Mesenchymal stem cell (in vitro differentiated cells and primary cell): ENCODE measurements around the gene PRR30.

Experiments used
- DNase-seq: peaks from one replicate; pipeline ENCODE4 v3.0.0-alpha.2; 2013
- H2AFZ ChIP-seq: one replicate; pipeline ENCODE4 v1.6.1; 2013; ENCODE audit warnings: low read depth, mild to moderate bottlenecking, control low read depth, inconsistent platforms, low read length, moderate library complexity
- H2AK5ac ChIP-seq: 2 replicates; pipeline ENCODE4 v1.6.1; 2013; ENCODE audit warnings: low read length, moderate library complexity, mild to moderate bottlenecking, inconsistent platforms; ENCODE audit not compliant: severe bottlenecking
- H2BK120ac ChIP-seq: one replicate; pipeline ENCODE4 v1.6.1; 2013; ENCODE audit warnings: low read depth, mild to moderate bottlenecking, inconsistent platforms, low read length, moderate library complexity
- H2BK12ac ChIP-seq, 2 experiments: one replicate each; pipeline ENCODE4 v1.6.1; 2013; ENCODE audit warnings: inconsistent platforms in 2 of 2, low read length in 2 of 2, mild to moderate bottlenecking in 2 of 2, moderate library complexity in 2 of 2, control low read depth in 1 of 2
- H2BK15ac ChIP-seq: one replicate; pipeline ENCODE4 v1.6.1; 2013; ENCODE audit warnings: mild to moderate bottlenecking, low read depth, inconsistent platforms; ENCODE audit not compliant: poor library complexity, severe bottlenecking
- H2BK5ac ChIP-seq: 2 replicates; pipeline ENCODE4 v1.6.1; 2013; ENCODE audit warnings: low read depth, mild to moderate bottlenecking, low read length, control low read depth, inconsistent platforms; ENCODE audit not compliant: poor library complexity, severe bottlenecking
- H3K14ac ChIP-seq, 2 experiments: one replicate each; pipeline ENCODE4 v1.6.1; 2013; ENCODE audit warnings: inconsistent platforms in 2 of 2, low read length in 2 of 2, control low read depth in 1 of 2, mild to moderate bottlenecking in 1 of 2, moderate library complexity in 1 of 2
- H3K18ac ChIP-seq, 2 experiments: one replicate each; pipeline ENCODE4 v1.6.1; 2013; ENCODE audit warnings: inconsistent platforms in 2 of 2, low read length in 2 of 2, control low read depth in 1 of 2, low read depth in 1 of 2, mild to moderate bottlenecking in 1 of 2
- H3K23ac ChIP-seq, 2 experiments: one replicate each; pipeline ENCODE4 v1.6.1; 2013; ENCODE audit warnings: inconsistent platforms in 2 of 2, low read length in 2 of 2, mild to moderate bottlenecking in 2 of 2, moderate library complexity in 2 of 2, control low read depth in 1 of 2
- H3K27ac ChIP-seq: 2 replicates; pipeline ENCODE4 v1.5.1; 2013; ENCODE audit warnings: mild to moderate bottlenecking, moderate library complexity, low read length, control low read depth, inconsistent platforms; ENCODE audit not compliant: poor library complexity, severe bottlenecking
- H3K27me3 ChIP-seq, 2 experiments: 2 replicates each; pipeline versions ENCODE4 v1.6.1 to v1.7.0; 2013; ENCODE audit warnings: low read length in 2 of 2, mild to moderate bottlenecking in 2 of 2, moderate library complexity in 2 of 2, control low read depth in 1 of 2, inconsistent platforms in 1 of 2; ENCODE audit not compliant: control insufficient read depth in 1 of 2, insufficient read depth in 1 of 2
- H3K36me3 ChIP-seq, 2 experiments: 2 replicates each; pipeline versions ENCODE4 v1.6.1 to v1.7.0; 2013; ENCODE audit warnings: low read length in 2 of 2, control low read depth in 1 of 2, inconsistent platforms in 1 of 2, low read depth in 1 of 2, mild to moderate bottlenecking in 1 of 2; ENCODE audit not compliant: insufficient read depth in 2 of 2, control insufficient read depth in 1 of 2
- H3K4ac ChIP-seq, 2 experiments: one replicate each; pipeline ENCODE4 v1.6.1; 2013; ENCODE audit warnings: inconsistent platforms in 2 of 2, low read length in 2 of 2, mild to moderate bottlenecking in 2 of 2, moderate library complexity in 2 of 2, control low read depth in 1 of 2, low read depth in 1 of 2
- H3K4me1 ChIP-seq: 2 replicates; pipeline ENCODE4 v1.6.1; 2013; ENCODE audit warnings: low read depth, low read length, control low read depth; ENCODE audit not compliant: control insufficient read depth, insufficient read depth
- H3K4me2 ChIP-seq: 2 replicates; pipeline ENCODE4 v1.6.1; 2013; ENCODE audit warnings: low read length, mild to moderate bottlenecking, inconsistent platforms; ENCODE audit not compliant: poor library complexity, severe bottlenecking
- H3K4me3 ChIP-seq, 2 experiments: 2 replicates each; pipeline versions ENCODE4 v1.5.1 to v1.7.0; 2013; ENCODE audit warnings: low read length in 2 of 2, mild to moderate bottlenecking in 2 of 2, control low read depth in 1 of 2, low read depth in 1 of 2; ENCODE audit not compliant: insufficient read depth in 1 of 2
- H3K79me1 ChIP-seq: replicated peaks from 2 replicates; pipeline ENCODE4 v1.6.1; 2013; ENCODE audit warnings: mild to moderate bottlenecking, control low read depth, low read length, inconsistent platforms; ENCODE audit not compliant: poor library complexity, severe bottlenecking
- H3K9ac ChIP-seq: 2 replicates; pipeline ENCODE4 v1.7.0; 2013; ENCODE audit warnings: mild to moderate bottlenecking, low read length, moderate library complexity
- H3K9me3 ChIP-seq: 2 replicates; pipeline ENCODE4 v1.7.0; 2013; ENCODE audit warnings: mild to moderate bottlenecking, low read length; ENCODE audit not compliant: control insufficient read depth
- H4K8ac ChIP-seq: one replicate; pipeline ENCODE4 v1.6.1; 2013; ENCODE audit warnings: inconsistent platforms, mild to moderate bottlenecking, low read length, moderate library complexity
- H4K91ac ChIP-seq: one replicate; pipeline ENCODE4 v1.6.1; 2013; ENCODE audit warnings: mild to moderate bottlenecking, low read length, inconsistent platforms
- WGBS: methylation state at CpG from one replicate; pipeline ENCODE4 v1.1.7; 2013; ENCODE audit warnings: mixed read lengths; 5-methylcytosine and 5-hydroxymethylcytosine counted together

The PRR30 gene

DNA sequence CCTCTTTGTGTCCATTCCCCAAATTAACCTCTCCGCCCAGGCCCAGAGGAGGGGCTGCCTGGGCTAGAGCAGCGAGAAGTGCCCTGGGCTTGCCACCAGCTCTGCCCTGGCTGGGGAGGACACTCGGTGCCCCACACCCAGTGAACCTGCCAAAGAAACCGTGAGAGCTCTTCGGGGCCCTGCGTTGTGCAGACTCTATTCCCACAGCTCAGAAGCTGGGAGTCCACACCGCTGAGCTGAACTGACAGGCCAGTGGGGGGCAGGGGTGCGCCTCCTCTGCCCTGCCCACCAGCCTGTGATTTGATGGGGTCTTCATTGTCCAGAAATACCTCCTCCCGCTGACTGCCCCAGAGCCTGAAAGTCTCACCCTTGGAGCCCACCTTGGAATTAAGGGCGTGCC, 39.2 kb downstream of the PRR30 start:
- Histone ChIP-seq H3K4me1 (peaks cover 7% of the 10 kb centered on the region), H3K9me3 (no peaks in the 10 kb centered on the region), H2BK15ac (no peak overlapping the region), H2BK120ac (no peak overlapping the region), H3K4me2 (no peak overlapping the region), H3K27me3 (peaks cover 9 to 41% of the 10 kb centered on the region in 2 experiments), H2BK12ac (no peak overlapping the region), H3K4ac (no peak overlapping the region), H4K91ac (no peak overlapping the region), H3K36me3 (no peaks in the 10 kb centered on the region), H3K4me3 (no peak overlapping the region), H3K23ac (no peak overlapping the region), H3K14ac (no peak overlapping the region), H2AFZ (no peak overlapping the region), H2BK5ac (no peak overlapping the region), H4K8ac (no peak overlapping the region), H3K18ac (no peak overlapping the region), H3K79me1 (no peaks in the 10 kb centered on the region), H3K27ac (no peak overlapping the region), H3K9ac (no peak overlapping the region), H2AK5ac (no peak overlapping the region)
- DNase-seq = no peak
- WGBS = 76% methylated on average over 10 of the region's 10 CpGs

DNA sequence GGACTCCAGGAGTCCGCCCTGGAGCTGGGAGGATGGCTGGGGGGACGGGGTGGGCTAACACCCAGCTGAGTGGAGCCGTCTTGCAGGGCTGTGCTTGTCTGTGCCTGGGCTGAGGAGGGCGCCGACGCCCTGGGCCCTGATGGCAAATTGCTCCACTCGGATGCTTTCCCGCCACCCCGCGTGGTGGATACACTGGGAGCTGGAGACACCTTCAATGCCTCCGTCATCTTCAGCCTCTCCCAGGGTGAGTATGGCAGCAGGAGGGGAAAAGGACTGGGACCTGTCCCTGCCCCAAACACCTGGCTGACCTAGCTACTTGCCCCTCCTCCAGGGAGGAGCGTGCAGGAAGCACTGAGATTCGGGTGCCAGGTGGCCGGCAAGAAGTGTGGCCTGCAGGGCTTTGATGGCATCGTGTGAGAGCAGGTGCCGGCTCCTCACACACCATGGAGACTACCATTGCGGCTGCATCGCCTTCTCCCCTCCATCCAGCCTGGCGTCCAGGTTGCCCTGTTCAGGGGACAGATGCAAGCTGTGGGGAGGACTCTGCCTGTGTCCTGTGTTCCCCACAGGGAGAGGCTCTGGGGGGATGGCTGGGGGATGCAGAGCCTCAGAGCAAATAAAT, 39.8 kb downstream of the PRR30 start:
- H3K14ac ChIP-seq = peak overlapping the region in 1 of 2 experiments; percentile 23
- no peak for DNase-seq
- no peak overlapping the region for H3K4me2 ChIP-seq
- H2BK15ac ChIP-seq = no peak overlapping the region
- H3K27ac ChIP-seq = no peak overlapping the region
- H3K9ac ChIP-seq = no peak overlapping the region
- H4K91ac ChIP-seq = no peak overlapping the region
- H3K4me1 ChIP-seq = peaks cover 7% of the 10 kb centered on the region
- no peaks in the 10 kb centered on the region for H3K36me3 ChIP-seq
- H3K23ac ChIP-seq = no peak overlapping the region
- H3K4ac ChIP-seq = no peak overlapping the region
- H3K79me1 ChIP-seq = no peaks in the 10 kb centered on the region
- H3K18ac ChIP-seq = no peak overlapping the region
- no peak overlapping the region for H2BK120ac ChIP-seq
- H2AK5ac ChIP-seq = no peak overlapping the region
- WGBS = 85% methylated on average over 16 of the region's 19 CpGs
- H3K27me3 ChIP-seq = peaks cover 9 to 38% of the 10 kb centered on the region in 2 experiments
- H3K4me3 ChIP-seq = no peak overlapping the region
- H4K8ac ChIP-seq = no peak overlapping the region
- no peak overlapping the region for H2AFZ ChIP-seq
- H2BK12ac ChIP-seq = no peak overlapping the region
- H2BK5ac ChIP-seq = no peak overlapping the region
- no peaks in the 10 kb centered on the region for H3K9me3 ChIP-seq

DNA sequence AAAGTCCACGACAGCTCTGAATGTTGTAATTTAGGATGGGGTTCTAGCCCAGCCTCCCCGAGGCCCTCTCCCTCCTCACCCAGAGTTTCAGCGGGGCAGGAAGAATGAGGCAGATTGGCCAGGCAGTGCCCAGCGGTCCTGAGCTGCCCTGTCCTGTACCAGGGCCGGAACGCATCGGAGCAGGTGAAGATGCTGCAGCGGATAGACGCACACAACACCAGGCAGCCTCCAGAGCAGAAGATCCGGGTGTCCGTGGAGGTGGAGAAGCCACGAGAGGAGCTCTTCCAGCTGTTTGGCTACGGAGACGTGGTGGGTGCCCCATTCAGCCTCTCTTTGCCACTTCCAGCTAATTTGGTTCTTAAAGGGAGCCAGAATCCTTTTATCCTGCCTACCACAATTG, 41.9 kb downstream of the PRR30 start:
- no peak overlapping the region for H2AFZ ChIP-seq
- no peak for DNase-seq
- H3K23ac ChIP-seq = no peak overlapping the region
- no peaks in the 10 kb centered on the region for H3K36me3 ChIP-seq
- no peak overlapping the region for H2BK15ac ChIP-seq
- H3K4me1 ChIP-seq = peaks cover 20% of the 10 kb centered on the region
- no peaks in the 10 kb centered on the region for H3K9me3 ChIP-seq
- no peak overlapping the region for H3K4me3 ChIP-seq
- H3K14ac ChIP-seq = no peak overlapping the region
- H3K9ac ChIP-seq = no peak overlapping the region
- no peak overlapping the region for H3K27ac ChIP-seq
- H2BK12ac ChIP-seq = no peak overlapping the region
- H3K27me3 ChIP-seq = peaks cover 6 to 24% of the 10 kb centered on the region in 2 experiments
- H3K4ac ChIP-seq = no peak overlapping the region
- no peak overlapping the region for H2BK120ac ChIP-seq
- H3K18ac ChIP-seq = no peak overlapping the region
- H4K91ac ChIP-seq = no peak overlapping the region
- no peak overlapping the region for H2BK5ac ChIP-seq
- no peak overlapping the region for H4K8ac ChIP-seq
- no peaks in the 10 kb centered on the region for H3K79me1 ChIP-seq
- no peak overlapping the region for H3K4me2 ChIP-seq
- no peak overlapping the region for H2AK5ac ChIP-seq
- 91% methylated on average over 14 of the region's 14 CpGs for WGBS

DNA sequence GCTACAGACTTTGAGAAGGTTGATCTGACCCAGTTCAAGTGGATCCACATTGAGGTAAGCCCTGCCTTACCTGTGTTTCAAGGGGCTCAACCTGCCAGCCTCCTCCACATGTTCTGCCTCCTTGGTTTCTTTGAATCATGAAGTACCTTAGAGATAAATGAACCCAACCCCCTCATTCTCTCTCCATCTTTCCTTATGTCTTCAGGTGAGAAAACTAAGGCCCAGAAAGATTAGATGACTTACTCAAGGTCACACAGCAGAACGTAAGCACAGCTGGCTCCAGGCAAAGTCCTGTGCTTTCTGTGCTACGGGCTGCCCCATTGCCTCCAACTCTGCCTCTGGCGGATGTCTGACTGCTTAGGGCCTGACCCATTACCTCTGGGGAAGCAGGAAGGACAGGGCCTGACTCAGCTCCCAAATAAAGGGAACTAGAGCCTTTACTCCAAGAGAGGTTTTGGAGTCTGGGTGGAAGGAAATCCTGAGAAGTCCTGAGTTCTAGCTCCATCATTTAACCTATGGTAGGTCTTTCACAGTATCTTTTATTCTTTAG, 42.4 kb downstream of the PRR30 start:
- no peak overlapping the region for H2BK120ac ChIP-seq
- H2BK15ac ChIP-seq = no peak overlapping the region
- WGBS = 87% methylated on average over 3 of the region's 3 CpGs
- H3K4me3 ChIP-seq = no peak overlapping the region
- no peak overlapping the region for H3K9ac ChIP-seq
- H2AFZ ChIP-seq = no peak overlapping the region
- no peak overlapping the region for H3K4me2 ChIP-seq
- H3K27me3 ChIP-seq = peaks cover 1 to 19% of the 10 kb centered on the region in 2 experiments
- no peak overlapping the region for H3K23ac ChIP-seq
- H3K9me3 ChIP-seq = no peaks in the 10 kb centered on the region
- H3K27ac ChIP-seq = no peak overlapping the region
- H3K14ac ChIP-seq = no peak overlapping the region
- no peak for DNase-seq
- H3K4ac ChIP-seq = no peak overlapping the region
- no peak overlapping the region for H3K18ac ChIP-seq
- peaks cover 20% of the 10 kb centered on the region for H3K4me1 ChIP-seq
- H2AK5ac ChIP-seq = no peak overlapping the region
- H4K8ac ChIP-seq = no peak overlapping the region
- no peak overlapping the region for H2BK12ac ChIP-seq
- H3K36me3 ChIP-seq = no peaks in the 10 kb centered on the region
- no peak overlapping the region for H2BK5ac ChIP-seq
- no peaks in the 10 kb centered on the region for H3K79me1 ChIP-seq
- no peak overlapping the region for H4K91ac ChIP-seq
